ENCODE data around the gene MSANTD1.
"Not testable (repeated sequence)": the region's sequence is repeated elsewhere in the genome, so short reads cannot be mapped to it uniquely, and the experiment has no call there.

The MSANTD1 gene

DNA sequence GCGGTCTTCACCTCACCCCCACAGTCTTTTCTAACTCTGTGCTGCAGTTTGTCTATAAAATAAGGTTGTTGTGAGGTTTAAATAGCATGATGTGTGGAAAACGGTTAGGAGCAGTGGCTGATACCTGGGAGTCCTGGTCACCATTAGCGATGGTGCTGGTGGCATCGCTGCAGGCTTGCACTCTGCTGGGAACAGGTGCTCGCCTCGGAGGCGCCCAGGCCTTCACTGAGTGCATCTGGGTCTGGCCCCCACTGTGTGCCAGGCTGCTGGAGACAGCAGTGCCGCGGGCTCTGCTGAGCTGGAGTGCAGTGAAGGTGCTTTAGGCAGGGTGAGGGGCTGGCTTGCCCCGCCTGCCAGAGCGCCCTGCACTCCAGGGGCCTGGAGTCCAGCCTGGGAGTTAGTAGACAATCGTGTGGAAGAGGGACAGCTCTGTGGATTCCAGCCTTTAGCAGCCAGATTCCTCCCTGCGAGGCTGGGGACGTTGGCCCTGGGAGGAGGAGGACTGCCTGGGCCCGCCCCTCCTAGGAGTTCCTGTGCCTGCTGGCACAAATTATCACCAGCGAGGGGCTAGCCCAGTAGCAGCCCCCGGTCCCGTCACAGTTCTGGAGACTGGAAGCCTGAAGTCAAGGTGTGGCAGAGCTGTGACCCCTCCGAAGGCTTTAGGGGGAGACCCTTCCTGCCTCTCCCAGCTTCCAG is 51.2 kb downstream of the MSANTD1 start:
- Histone ChIP-seq H3K4me1 (ENCODE audit: insufficient read depth, poor library complexity, severe bottlenecking) (no peaks in the 10 kb centered on the region), H3K27ac (ENCODE audit: poor library complexity, severe bottlenecking) (no peak overlapping the region), H3K36me3 (ENCODE audit: low read depth) (no peaks in the 10 kb centered on the region), H3K9me3 (ENCODE audit: severe bottlenecking) (no peaks in the 10 kb centered on the region), H3K4me3 (ENCODE audit: severe bottlenecking) (no peak overlapping the region), H3K27me3 (ENCODE audit: insufficient read depth, poor library complexity, severe bottlenecking) (no peaks in the 10 kb centered on the region)
- ATAC-seq (ENCODE audit: low read depth), result no peak
- no peak for DNase-seq (ENCODE audit: low spot score)
- TF ChIP-seq CTCF (IDR thresholded peaks at IDR 0.05; ENCODE audit: poor library complexity, severe bottlenecking), result no peak

GRCh38 chr4:3300882-3301281 is 51.9 kb downstream of the MSANTD1 start:
- H3K4me3 ChIP-seq (ENCODE audit: severe bottlenecking); H3K36me3 ChIP-seq (ENCODE audit: low read depth); ATAC-seq (ENCODE audit: low read depth); H3K9me3 ChIP-seq (ENCODE audit: severe bottlenecking); H3K27me3 ChIP-seq (ENCODE audit: insufficient read depth, poor library complexity, severe bottlenecking); DNase-seq (ENCODE audit: low spot score); H3K4me1 ChIP-seq (ENCODE audit: insufficient read depth, poor library complexity, severe bottlenecking); H3K27ac ChIP-seq (ENCODE audit: poor library complexity, severe bottlenecking): not testable (repeated sequence)

- Histone ChIP-seq H3K9me3 (ENCODE audit: severe bottlenecking) (no peaks in the 10 kb centered on the region), H3K4me1 (ENCODE audit: insufficient read depth, poor library complexity, severe bottlenecking) (no peaks in the 10 kb centered on the region), H3K27ac (ENCODE audit: poor library complexity, severe bottlenecking) (no peak overlapping the region), H3K4me3 (ENCODE audit: severe bottlenecking) (no peak overlapping the region), H3K27me3 (ENCODE audit: insufficient read depth, poor library complexity, severe bottlenecking) (no peaks in the 10 kb centered on the region), H3K36me3 (ENCODE audit: low read depth) (no peaks in the 10 kb centered on the region)
- ATAC-seq (ENCODE audit: low read depth) (no peak), DNase-seq (ENCODE audit: low spot score) (no peak)
- no peak for TF ChIP-seq CTCF (IDR thresholded peaks at IDR 0.05; ENCODE audit: poor library complexity, severe bottlenecking)
Measured at GRCh38 chr4:3301450-3302172, 52.7 kb downstream of the MSANTD1 start.

GRCh38 chr4:3302173-3302785 is 53.3 kb downstream of the MSANTD1 start:
- Histone ChIP-seq H3K4me1 (ENCODE audit: insufficient read depth, poor library complexity, severe bottlenecking) (no peaks in the 10 kb centered on the region), H3K27me3 (ENCODE audit: insufficient read depth, poor library complexity, severe bottlenecking) (no peaks in the 10 kb centered on the region), H3K4me3 (ENCODE audit: severe bottlenecking) (no peak overlapping the region), H3K9me3 (ENCODE audit: severe bottlenecking) (no peaks in the 10 kb centered on the region), H3K36me3 (ENCODE audit: low read depth) (no peaks in the 10 kb centered on the region), H3K27ac (ENCODE audit: poor library complexity, severe bottlenecking) (no peak overlapping the region)
- peak; percentile 22; the same call in 1 of the 3 replicates for ATAC-seq (ENCODE audit: low read depth)
- no peak for DNase-seq (ENCODE audit: low spot score)
- no peak for TF ChIP-seq CTCF (IDR thresholded peaks at IDR 0.05; ENCODE audit: poor library complexity, severe bottlenecking)

GRCh38 chr4:3302786-3303564 is 54.0 kb downstream of the MSANTD1 start:
- H3K9me3 ChIP-seq (ENCODE audit: severe bottlenecking), result no peaks in the 10 kb centered on the region
- H3K4me3 ChIP-seq (ENCODE audit: severe bottlenecking), result no peak overlapping the region
- H3K27me3 ChIP-seq (ENCODE audit: insufficient read depth, poor library complexity, severe bottlenecking), result no peaks in the 10 kb centered on the region
- ATAC-seq (ENCODE audit: low read depth), result no peak
- no peak overlapping the region for H3K27ac ChIP-seq (ENCODE audit: poor library complexity, severe bottlenecking)
- H3K4me1 ChIP-seq (ENCODE audit: insufficient read depth, poor library complexity, severe bottlenecking), result no peaks in the 10 kb centered on the region
- DNase-seq (ENCODE audit: low spot score), result no peak
- TF ChIP-seq CTCF (IDR thresholded peaks at IDR 0.05; ENCODE audit: poor library complexity, severe bottlenecking), result no peak
- no peaks in the 10 kb centered on the region for H3K36me3 ChIP-seq (ENCODE audit: low read depth)

Data from RWPE2 (cell line).